A375 (cell line): ENCODE results near the gene SORD. TPM values are rescaled to one million over a fixed set of nuclear protein-coding genes. Genes with fewer than 3 reads are reported as not detected.

Source experiments
- small RNA-seq: library from RNA; depleted of rRNA; stranded (forward); fragments of <200 nt; gene quantifications from one replicate; pipeline ENCODE3, GENCODE V24; 2014
- total RNA-seq: library from RNA; depleted of rRNA; stranded (reverse); fragments of >200 nt; shearing (Covaris generic); gene quantifications from 2 replicates; pipeline ENCODE4 v1.2.3, GENCODE V29; 2014; rRNA removed

The SORD gene
- 58.5 and 60.2 TPM in 2 replicates for total RNA-seq

DNA sequence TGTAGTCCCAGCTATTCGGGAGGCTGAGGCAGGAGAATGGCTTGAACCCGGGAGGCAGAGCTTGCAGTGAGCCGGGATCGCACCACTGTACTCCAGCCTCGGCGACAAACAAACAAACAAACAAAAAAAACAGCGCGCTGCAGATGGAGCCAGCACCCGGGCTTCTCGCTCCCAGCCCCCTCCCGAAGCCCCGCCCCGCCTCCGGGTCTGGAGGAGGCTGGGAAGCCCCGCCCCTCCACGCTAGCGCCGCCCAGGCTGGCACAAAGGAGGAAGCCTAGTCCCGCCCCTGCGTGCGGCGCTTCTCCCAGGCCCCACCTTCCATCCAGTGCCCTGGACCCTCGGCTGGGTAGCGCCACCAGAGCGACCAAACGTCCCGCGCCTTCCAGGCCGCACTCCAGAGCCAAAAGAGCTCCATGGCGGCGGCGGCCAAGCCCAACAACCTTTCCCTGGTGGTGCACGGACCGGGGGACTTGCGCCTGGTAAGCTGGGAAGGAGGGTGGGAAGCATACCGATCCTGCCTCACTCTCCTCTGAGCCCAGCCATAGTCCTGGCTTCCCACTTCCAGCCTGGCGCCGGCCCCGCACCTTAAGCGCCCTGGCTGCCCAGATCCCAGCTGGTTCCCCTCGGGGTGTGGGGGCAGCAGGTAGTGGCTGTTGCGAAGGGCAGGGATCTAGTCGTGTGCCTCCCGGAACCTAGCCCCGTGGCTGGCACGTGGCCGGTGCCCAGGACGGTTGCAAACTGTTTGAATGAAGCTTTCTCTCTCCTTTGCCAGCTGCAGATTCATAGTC lies at the start of gene SORD:
Gene SORD, plus strand, starts transcription at position 325 of the 788 bp plus-strand sequence. Its CDS starts 89 bp downstream, at position 414.

DNA sequence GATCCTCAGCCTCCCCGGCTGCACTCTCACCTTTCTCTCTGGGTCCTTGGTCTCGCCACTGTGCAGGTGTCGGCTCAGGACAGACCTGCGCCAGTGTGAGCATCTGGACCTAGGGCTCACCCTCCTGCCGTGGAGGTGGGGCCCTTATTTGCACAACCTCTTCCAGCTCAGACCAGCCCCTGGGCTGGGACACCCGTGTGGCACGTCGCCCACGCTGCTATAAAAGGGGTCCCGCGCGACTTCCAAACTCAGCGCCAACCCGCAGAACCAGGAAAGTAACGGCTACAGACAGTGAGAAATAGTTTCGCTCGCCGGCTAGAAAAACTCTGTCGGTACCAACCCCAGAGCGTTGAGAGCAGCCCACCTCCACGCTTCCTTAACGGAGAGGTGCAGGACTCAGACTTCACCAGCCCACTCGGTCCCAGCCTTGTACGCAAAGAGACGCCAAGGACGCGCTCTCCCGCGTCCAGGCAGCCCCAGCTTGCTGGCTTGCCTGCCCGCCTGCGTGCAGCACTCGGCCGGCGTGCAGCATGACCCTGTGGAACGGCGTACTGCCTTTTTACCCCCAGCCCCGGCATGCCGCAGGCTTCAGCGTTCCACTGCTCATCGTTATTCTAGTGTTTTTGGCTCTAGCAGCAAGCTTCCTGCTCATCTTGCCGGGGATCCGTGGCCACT lies 91.2 kb downstream of the SORD start, which contains the start of the genes DUOX2 and DUOXA2:
Gene DUOX2, minus strand, starts transcription at position 97 of the 675 bp plus-strand sequence. CDS start 761 bp downstream, outside the sequence.
Gene DUOXA2, plus strand, starts transcription at position 251 of the 675 bp plus-strand sequence. Its CDS starts 280 bp downstream, at position 531.

Small RNA genes within 50 kb of the gene (small RNA-seq; reads per million reads assigned to genes)
- gene RF00019 (not detected), gene RNU1-78P (not detected), gene RNU6-966P (not detected)

Other genes with a start within 250 kb of the SORD start
- not detected in 2 replicates for gene TERB2, start 66.5 kb upstream of the SORD start, total RNA-seq
- gene DUOX2, start 91.0 kb downstream of the SORD start, total RNA-seq: 0.08 TPM in 1 of 2 replicates, not detected in the other
- gene DUOXA2, start 91.1 kb downstream of the SORD start, total RNA-seq: not detected in 2 replicates
- gene DUOXA1, start 106.7 kb downstream of the SORD start, total RNA-seq: not detected in 2 replicates
- not detected in 2 replicates for gene DUOX1, start 106.8 kb downstream of the SORD start, total RNA-seq
- 7.3 and 8.8 TPM in 2 replicates for gene SHF, start 164.8 kb downstream of the SORD start, total RNA-seq
- gene SLC28A2, start 229.0 kb downstream of the SORD start, total RNA-seq: not detected in 2 replicates